ENCODE data around the gene EPAS1. TPM values are rescaled to one million over a fixed set of nuclear protein-coding genes. Genes with fewer than 3 reads are reported as not detected.

Gene EPAS1
- total RNA-seq, 1 donor from 2014 or later = not detected

DNA sequence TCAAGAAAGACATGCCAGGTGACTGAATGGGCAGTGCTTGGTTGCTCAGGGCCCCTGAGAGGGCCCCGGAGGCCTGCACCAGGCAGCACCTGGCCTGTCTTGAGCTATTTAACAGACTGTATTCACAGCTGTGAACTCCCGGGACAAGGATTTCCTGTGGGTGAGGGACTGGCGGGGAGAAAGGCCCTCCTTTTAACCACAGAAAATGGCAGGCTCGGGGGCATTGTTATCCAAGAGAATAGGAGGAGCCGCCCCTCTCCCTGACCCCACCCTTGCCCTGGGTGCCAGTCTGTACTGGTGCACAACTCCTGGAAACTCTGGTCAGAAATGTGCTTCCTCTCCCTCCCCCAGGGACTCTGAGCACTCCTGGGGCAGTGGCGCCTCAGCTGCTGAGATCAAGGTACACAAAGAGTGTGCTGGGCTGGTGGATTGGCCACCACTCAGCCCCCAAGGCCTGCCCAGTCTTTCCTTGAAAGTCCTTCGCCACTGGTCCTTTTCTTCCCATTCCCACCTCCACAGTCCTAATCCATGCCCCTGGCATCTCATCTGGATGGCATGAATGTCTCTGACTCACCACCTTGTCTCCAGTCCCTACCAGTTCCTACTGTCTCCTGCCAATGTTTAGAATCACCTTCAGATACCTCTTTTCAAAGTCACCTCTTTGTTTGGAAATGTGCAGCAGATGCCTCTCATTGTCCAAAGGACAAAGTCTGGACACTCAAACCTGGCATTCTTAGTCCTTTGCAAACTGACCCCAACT lies 19.6 kb upstream of the EPAS1 start:
- H3K27ac Mint-ChIP-seq (ENCODE audit: unreplicated experiment) = no peak overlapping the region
- DNase-seq = no peak
- H3K9me3 Mint-ChIP-seq (ENCODE audit: unreplicated experiment) = no peaks in the 10 kb centered on the region
- TF ChIP-seq, protein P1, sequence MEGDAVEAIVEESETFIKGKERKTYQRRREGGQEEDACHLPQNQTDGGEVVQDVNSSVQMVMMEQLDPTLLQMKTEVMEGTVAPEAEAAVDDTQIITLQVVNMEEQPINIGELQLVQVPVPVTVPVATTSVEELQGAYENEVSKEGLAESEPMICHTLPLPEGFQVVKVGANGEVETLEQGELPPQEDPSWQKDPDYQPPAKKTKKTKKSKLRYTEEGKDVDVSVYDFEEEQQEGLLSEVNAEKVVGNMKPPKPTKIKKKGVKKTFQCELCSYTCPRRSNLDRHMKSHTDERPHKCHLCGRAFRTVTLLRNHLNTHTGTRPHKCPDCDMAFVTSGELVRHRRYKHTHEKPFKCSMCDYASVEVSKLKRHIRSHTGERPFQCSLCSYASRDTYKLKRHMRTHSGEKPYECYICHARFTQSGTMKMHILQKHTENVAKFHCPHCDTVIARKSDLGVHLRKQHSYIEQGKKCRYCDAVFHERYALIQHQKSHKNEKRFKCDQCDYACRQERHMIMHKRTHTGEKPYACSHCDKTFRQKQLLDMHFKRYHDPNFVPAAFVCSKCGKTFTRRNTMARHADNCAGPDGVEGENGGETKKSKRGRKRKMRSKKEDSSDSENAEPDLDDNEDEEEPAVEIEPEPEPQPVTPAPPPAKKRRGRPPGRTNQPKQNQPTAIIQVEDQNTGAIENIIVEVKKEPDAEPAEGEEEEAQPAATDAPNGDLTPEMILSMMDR (IDR thresholded peaks at IDR 0.05; ENCODE audit: partially characterized antibody, unreplicated experiment) = no peak
- no peaks in the 10 kb centered on the region for H3K4me1 Mint-ChIP-seq (ENCODE audit: low read depth, unreplicated experiment)
- peaks cover 4% of the 10 kb centered on the region for H3K36me3 Mint-ChIP-seq (ENCODE audit: unreplicated experiment)
- no peaks in the 10 kb centered on the region for H3K27me3 Mint-ChIP-seq (ENCODE audit: unreplicated experiment)
- no peak overlapping the region for H3K4me3 Mint-ChIP-seq (ENCODE audit: unreplicated experiment)

DNA sequence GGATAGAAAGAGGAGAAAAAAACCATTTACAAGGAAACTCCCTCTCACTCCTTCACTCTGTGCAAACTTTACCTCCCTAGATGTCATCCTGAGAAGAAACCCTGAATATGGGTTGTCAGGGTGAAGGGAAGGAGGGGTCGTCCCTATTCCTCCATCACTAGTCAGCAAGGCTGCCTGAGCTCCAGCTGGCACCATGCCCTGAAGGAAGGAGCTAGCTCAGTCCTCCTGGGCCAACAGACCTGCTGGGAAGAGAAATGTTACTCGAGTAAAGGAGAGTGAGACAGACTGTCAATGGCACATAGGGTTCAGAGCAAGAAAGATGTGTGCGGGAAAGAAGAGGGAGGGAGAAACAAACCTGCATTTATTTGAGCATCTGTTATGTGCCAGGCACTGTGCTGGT lies 18.3 kb upstream of the EPAS1 start:
- no peaks in the 10 kb centered on the region for H3K4me1 Mint-ChIP-seq (ENCODE audit: low read depth, unreplicated experiment)
- DNase-seq = no peak
- no peaks in the 10 kb centered on the region for H3K9me3 Mint-ChIP-seq (ENCODE audit: unreplicated experiment)
- H3K27ac Mint-ChIP-seq (ENCODE audit: unreplicated experiment) = no peak overlapping the region
- TF ChIP-seq, protein P1 (IDR thresholded peaks at IDR 0.05; ENCODE audit: partially characterized antibody, unreplicated experiment) = no peak
- H3K27me3 Mint-ChIP-seq (ENCODE audit: unreplicated experiment) = no peaks in the 10 kb centered on the region
- H3K36me3 Mint-ChIP-seq (ENCODE audit: unreplicated experiment) = peaks cover 4% of the 10 kb centered on the region
- H3K4me3 Mint-ChIP-seq (ENCODE audit: unreplicated experiment) = no peak overlapping the region

DNA sequence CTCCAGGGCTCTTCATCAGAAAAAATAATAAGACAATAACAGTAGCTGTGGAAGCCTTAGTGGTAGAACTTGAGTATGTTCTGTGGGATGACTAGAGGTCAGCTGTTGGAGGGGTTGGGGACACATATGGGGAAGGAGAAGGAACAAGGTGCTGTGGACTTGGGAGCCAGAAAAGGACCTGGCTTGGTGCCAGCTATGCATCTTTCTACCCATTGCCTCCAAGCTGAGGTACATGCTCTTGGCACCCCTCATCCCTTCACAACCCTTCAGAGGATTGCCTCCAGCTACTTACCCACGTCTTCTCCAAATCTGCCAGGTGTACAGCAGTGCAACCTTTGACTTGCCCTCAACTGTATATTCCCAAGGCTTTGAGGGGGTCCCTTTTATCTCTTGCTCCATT lies 15.3 kb upstream of the EPAS1 start:
- TF ChIP-seq, protein P1 (IDR thresholded peaks at IDR 0.05; ENCODE audit: partially characterized antibody, unreplicated experiment) = no peak
- peaks cover 11% of the 10 kb centered on the region for H3K4me1 Mint-ChIP-seq (ENCODE audit: low read depth, unreplicated experiment)
- H3K27me3 Mint-ChIP-seq (ENCODE audit: unreplicated experiment) = no peaks in the 10 kb centered on the region
- peaks cover 3% of the 10 kb centered on the region for H3K9me3 Mint-ChIP-seq (ENCODE audit: unreplicated experiment)
- DNase-seq = no peak
- H3K4me3 Mint-ChIP-seq (ENCODE audit: unreplicated experiment) = no peak overlapping the region
- H3K36me3 Mint-ChIP-seq (ENCODE audit: unreplicated experiment) = peaks cover 4% of the 10 kb centered on the region
- no peak overlapping the region for H3K27ac Mint-ChIP-seq (ENCODE audit: unreplicated experiment)

DNA sequence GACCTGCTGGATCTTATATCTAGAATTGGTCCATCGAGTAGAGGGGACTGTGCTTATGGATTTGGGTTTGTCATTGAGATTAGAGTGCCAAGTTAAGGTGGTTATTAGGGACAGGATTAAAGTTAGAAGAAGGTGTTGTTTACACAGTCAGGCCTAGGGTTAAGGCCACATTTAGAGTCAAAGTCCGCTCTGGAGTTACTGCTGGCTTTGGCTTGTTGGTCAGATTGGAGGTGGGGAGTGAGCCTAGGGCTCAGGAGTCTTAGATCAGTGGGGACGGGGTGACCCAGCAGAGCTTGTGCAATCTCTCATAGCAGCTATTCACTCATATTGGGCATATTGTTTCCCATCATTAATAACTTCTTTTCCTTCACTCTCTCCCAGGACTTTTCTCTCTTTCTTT lies 13.5 kb upstream of the EPAS1 start:
- H3K27ac Mint-ChIP-seq (ENCODE audit: unreplicated experiment) = no peak overlapping the region
- peaks cover 11% of the 10 kb centered on the region for H3K4me1 Mint-ChIP-seq (ENCODE audit: low read depth, unreplicated experiment)
- no peaks in the 10 kb centered on the region for H3K27me3 Mint-ChIP-seq (ENCODE audit: unreplicated experiment)
- peaks cover 3% of the 10 kb centered on the region for H3K9me3 Mint-ChIP-seq (ENCODE audit: unreplicated experiment)
- TF ChIP-seq, protein P1 (IDR thresholded peaks at IDR 0.05; ENCODE audit: partially characterized antibody, unreplicated experiment) = no peak
- H3K36me3 Mint-ChIP-seq (ENCODE audit: unreplicated experiment) = no peaks in the 10 kb centered on the region
- no peak for DNase-seq
- no peak overlapping the region for H3K4me3 Mint-ChIP-seq (ENCODE audit: unreplicated experiment)

DNA sequence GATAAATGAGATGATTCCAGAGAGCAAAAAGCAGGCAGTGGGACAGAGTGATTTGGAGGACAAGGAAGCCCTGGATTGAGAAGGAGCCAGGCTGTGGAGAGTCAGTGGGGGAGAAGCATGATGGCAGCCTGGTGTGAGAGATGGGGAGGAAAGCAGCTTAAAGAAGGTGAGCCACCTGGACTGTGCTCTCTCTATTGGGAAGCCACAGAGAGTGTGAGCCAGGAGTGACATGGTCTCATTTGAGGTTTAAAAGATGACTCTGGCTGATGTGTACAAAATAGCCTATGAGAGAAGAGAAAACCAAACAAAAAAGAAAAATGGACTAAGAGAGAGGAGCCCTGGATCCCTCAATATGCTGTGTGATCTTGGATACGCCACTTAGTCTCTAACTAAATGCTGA lies 12.9 kb upstream of the EPAS1 start:
- H3K4me3 Mint-ChIP-seq (ENCODE audit: unreplicated experiment) = no peak overlapping the region
- peaks cover 11% of the 10 kb centered on the region for H3K4me1 Mint-ChIP-seq (ENCODE audit: low read depth, unreplicated experiment)
- peaks cover 3% of the 10 kb centered on the region for H3K9me3 Mint-ChIP-seq (ENCODE audit: unreplicated experiment)
- H3K36me3 Mint-ChIP-seq (ENCODE audit: unreplicated experiment) = no peaks in the 10 kb centered on the region
- H3K27me3 Mint-ChIP-seq (ENCODE audit: unreplicated experiment) = no peaks in the 10 kb centered on the region
- no peak overlapping the region for H3K27ac Mint-ChIP-seq (ENCODE audit: unreplicated experiment)
- DNase-seq = no peak
- TF ChIP-seq, protein P1 (IDR thresholded peaks at IDR 0.05; ENCODE audit: partially characterized antibody, unreplicated experiment) = no peak

Measured in glutamatergic neuron (in vitro differentiated cells).